HL-60 (cell line): ENCODE data around the gene SMC1B.

Source experiments
- DNase-seq, 2 experiments: peaks; one replicate each; pipeline ENCODE4 v3.0.0-alpha.2; 2010 to 2020; ENCODE audit warnings: low read depth in 1 of 2, low spot score in 1 of 2
- H3K27ac ChIP-seq: fragments of 250-450 bp; sonication (Bioruptor Pico); replicated peaks from 2 replicates; pipeline ENCODE4 v1.5.1; 2020; ENCODE audit warnings: mild to moderate bottlenecking, moderate library complexity
- H3K27me3 ChIP-seq: fragments of 250-450 bp; sonication (Bioruptor Pico); 2 replicates; pipeline ENCODE4 v1.5.1; 2021; ENCODE audit warnings: mild to moderate bottlenecking, moderate library complexity; ENCODE audit not compliant: insufficient read depth, poor library complexity, severe bottlenecking
- H3K4me3 ChIP-seq: replicated peaks from 2 replicates; pipeline ENCODE4 v1.5.1; 2011; ENCODE audit warnings: mild to moderate bottlenecking, control low read depth, low read length; ENCODE audit not compliant: insufficient read depth
- GABPA ChIP-seq: IDR thresholded peaks from 2 replicates; pipeline ENCODE4 v1.6.1; 2012; ENCODE audit warnings: low read depth
- POLR2AphosphoS5 ChIP-seq: IDR thresholded peaks from 2 replicates; pipeline ENCODE4 v1.6.1; 2012; ENCODE audit warnings: low read depth
- SPI1 ChIP-seq: IDR thresholded peaks from 2 replicates; pipeline ENCODE4 v1.6.1; 2012; ENCODE audit warnings: low read depth, mild to moderate bottlenecking, borderline replicate concordance
- TF ChIP-seq, protein P1 (sequence below): IDR thresholded peaks from 2 replicates; pipeline ENCODE4 v1.6.1; 2012; ENCODE audit warnings: low read depth; ENCODE audit not compliant: insufficient replicate concordance
- TF ChIP-seq, protein P2 (sequence below): IDR thresholded peaks from one replicate; pipeline ENCODE4 v1.5.1; 2011; ENCODE audit warnings: low read length, control low read depth, inconsistent platforms; ENCODE audit not compliant: insufficient read depth

The SMC1B gene

DNA sequence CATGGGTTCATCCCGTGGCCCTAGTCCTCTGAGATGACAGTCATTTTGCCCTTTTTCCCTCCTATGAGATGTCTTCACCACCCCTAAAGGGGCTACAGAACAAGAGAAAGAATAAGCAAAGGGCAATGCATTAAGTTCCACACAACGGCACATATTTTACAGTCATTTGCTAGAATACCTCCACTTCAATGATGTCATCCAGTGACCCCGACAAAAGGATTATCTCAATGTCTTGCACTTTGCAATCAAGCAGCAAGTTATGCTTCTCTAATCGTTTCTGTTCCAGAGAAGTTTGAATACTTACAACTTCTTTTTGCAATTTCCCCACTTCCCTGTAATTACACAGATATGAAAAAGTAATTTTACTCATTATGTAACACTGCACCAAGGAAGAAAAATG, 53.8 kb downstream of the SMC1B start:
- Histone ChIP-seq H3K4me3 (no peak overlapping the region), H3K27me3 (no peaks in the 10 kb centered on the region), H3K27ac (no peak overlapping the region)
- TF ChIP-seq, protein P1, sequence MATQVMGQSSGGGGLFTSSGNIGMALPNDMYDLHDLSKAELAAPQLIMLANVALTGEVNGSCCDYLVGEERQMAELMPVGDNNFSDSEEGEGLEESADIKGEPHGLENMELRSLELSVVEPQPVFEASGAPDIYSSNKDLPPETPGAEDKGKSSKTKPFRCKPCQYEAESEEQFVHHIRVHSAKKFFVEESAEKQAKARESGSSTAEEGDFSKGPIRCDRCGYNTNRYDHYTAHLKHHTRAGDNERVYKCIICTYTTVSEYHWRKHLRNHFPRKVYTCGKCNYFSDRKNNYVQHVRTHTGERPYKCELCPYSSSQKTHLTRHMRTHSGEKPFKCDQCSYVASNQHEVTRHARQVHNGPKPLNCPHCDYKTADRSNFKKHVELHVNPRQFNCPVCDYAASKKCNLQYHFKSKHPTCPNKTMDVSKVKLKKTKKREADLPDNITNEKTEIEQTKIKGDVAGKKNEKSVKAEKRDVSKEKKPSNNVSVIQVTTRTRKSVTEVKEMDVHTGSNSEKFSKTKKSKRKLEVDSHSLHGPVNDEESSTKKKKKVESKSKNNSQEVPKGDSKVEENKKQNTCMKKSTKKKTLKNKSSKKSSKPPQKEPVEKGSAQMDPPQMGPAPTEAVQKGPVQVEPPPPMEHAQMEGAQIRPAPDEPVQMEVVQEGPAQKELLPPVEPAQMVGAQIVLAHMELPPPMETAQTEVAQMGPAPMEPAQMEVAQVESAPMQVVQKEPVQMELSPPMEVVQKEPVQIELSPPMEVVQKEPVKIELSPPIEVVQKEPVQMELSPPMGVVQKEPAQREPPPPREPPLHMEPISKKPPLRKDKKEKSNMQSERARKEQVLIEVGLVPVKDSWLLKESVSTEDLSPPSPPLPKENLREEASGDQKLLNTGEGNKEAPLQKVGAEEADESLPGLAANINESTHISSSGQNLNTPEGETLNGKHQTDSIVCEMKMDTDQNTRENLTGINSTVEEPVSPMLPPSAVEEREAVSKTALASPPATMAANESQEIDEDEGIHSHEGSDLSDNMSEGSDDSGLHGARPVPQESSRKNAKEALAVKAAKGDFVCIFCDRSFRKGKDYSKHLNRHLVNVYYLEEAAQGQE: no peak
- TF ChIP-seq, protein P2, sequence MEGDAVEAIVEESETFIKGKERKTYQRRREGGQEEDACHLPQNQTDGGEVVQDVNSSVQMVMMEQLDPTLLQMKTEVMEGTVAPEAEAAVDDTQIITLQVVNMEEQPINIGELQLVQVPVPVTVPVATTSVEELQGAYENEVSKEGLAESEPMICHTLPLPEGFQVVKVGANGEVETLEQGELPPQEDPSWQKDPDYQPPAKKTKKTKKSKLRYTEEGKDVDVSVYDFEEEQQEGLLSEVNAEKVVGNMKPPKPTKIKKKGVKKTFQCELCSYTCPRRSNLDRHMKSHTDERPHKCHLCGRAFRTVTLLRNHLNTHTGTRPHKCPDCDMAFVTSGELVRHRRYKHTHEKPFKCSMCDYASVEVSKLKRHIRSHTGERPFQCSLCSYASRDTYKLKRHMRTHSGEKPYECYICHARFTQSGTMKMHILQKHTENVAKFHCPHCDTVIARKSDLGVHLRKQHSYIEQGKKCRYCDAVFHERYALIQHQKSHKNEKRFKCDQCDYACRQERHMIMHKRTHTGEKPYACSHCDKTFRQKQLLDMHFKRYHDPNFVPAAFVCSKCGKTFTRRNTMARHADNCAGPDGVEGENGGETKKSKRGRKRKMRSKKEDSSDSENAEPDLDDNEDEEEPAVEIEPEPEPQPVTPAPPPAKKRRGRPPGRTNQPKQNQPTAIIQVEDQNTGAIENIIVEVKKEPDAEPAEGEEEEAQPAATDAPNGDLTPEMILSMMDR: no peak
- TF ChIP-seq SPI1 (no peak), GABPA (no peak), POLR2AphosphoS5 (no peak)
- no peak for DNase-seq

DNA sequence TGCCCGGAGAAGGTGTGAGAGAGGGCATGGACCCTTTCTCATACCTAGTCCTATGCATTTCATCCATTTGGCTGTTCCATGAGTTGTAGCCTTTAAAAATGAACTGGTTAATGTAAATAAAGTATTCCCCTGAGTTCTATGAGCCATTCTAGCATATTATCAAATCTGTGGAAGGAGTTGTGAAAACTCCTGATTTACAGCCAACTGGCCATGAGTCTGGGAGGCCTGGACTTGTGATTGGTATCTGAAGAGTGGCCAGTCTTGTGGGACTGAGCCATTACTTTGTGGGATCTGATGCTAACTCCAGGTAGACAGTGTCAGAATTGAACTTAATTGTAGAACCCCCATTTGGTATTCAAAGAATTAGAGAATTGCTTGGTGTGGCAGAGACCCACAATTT, 55.3 kb downstream of the SMC1B start:
- Histone ChIP-seq H3K4me3 (no peak overlapping the region), H3K27ac (no peak overlapping the region), H3K27me3 (no peaks in the 10 kb centered on the region)
- DNase-seq: no peak
- TF ChIP-seq SPI1 (no peak), POLR2AphosphoS5 (no peak), GABPA (no peak)
- TF ChIP-seq, protein P2: no peak
- TF ChIP-seq, protein P1: no peak

DNA sequence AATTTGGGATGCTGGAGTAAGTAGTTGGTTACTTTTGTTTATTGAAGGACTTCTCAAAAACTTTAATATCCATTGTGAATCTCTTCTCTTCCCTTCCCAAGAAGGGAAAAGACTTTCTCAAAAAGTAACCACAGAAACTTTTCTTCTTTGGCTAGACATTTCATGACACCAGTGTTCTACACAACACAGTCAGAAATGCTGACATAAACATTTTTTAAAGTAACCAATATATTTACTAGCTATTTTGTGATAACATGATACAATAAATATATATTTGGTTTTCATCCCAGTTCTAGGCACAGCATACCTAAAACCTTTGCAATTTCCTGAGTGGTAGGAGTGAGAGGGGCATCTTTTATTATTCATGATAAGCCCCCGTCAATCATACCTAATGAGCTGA, 55.9 kb downstream of the SMC1B start:
- no peaks in the 10 kb centered on the region for H3K27me3 ChIP-seq
- no peak overlapping the region for H3K27ac ChIP-seq
- DNase-seq: no peak
- TF ChIP-seq, protein P1: no peak
- TF ChIP-seq, protein P2: no peak
- TF ChIP-seq GABPA (no peak), POLR2AphosphoS5 (no peak), SPI1 (no peak)
- no peak overlapping the region for H3K4me3 ChIP-seq
